Cortex of kidney (tissue), 1 donor: ENCODE results near the gene DGKG.

Experiments
- DNase-seq: peaks from one replicate; lab custom pipeline; 2025; lab: John Stamatoyannopoulos, UW

DGKG gene

GRCh38 chr3:186209810-186210752 lies 152.0 kb downstream of the DGKG start:
- DNase-seq: no peak

- no peak for DNase-seq
Observed at GRCh38 chr3:186208296-186208989, 153.6 kb downstream of the DGKG start.

GRCh38 chr3:186207515-186207914 lies 154.5 kb downstream of the DGKG start:
- DNase-seq: no peak

GRCh38 chr3:186200726-186201125 lies 161.3 kb downstream of the DGKG start:
- no peak for DNase-seq

- DNase-seq: no peak
Observed at GRCh38 chr3:186198442-186198841, 163.6 kb downstream of the DGKG start.

GRCh38 chr3:186194451-186194811 lies 167.6 kb downstream of the DGKG start:
- DNase-seq: no peak

GRCh38 chr3:186193534-186194450 lies 168.2 kb downstream of the DGKG start:
- no peak for DNase-seq

- DNase-seq: no peak
Observed at GRCh38 chr3:186192823-186193222, 169.2 kb downstream of the DGKG start.

GRCh38 chr3:186189492-186189891 lies 172.5 kb downstream of the DGKG start:
- no peak for DNase-seq

- no peak for DNase-seq
Observed at GRCh38 chr3:186187401-186188275, 174.4 kb downstream of the DGKG start.

- DNase-seq: no peak
Observed at GRCh38 chr3:186185194-186185787, 176.7 kb downstream of the DGKG start.

GRCh38 chr3:186184021-186184420 lies 178.0 kb downstream of the DGKG start:
- no peak for DNase-seq

- no peak for DNase-seq
Observed at GRCh38 chr3:186182850-186183249, 179.2 kb downstream of the DGKG start.

GRCh38 chr3:186181901-186182300 lies 180.1 kb downstream of the DGKG start:
- DNase-seq: no peak

GRCh38 chr3:186180891-186181481 lies 181.0 kb downstream of the DGKG start:
- DNase-seq: no peak

- DNase-seq: no peak
Observed at GRCh38 chr3:186180151-186180550, 181.9 kb downstream of the DGKG start.

- DNase-seq: no peak
Observed at GRCh38 chr3:186178412-186178811, 183.6 kb downstream of the DGKG start.

- DNase-seq: no peak
Observed at GRCh38 chr3:186176373-186176990, 185.6 kb downstream of the DGKG start.

- DNase-seq: no peak
Observed at GRCh38 chr3:186173224-186173815, 188.7 kb downstream of the DGKG start.
